ENCODE measurements around the gene EXOSC9. TPM values are rescaled to one million over a fixed set of nuclear protein-coding genes. Genes with fewer than 3 reads are reported as not detected.

Gene EXOSC9
- polyA plus RNA-seq, 1 donor from 2014 or later, result 67.4 TPM

DNA sequence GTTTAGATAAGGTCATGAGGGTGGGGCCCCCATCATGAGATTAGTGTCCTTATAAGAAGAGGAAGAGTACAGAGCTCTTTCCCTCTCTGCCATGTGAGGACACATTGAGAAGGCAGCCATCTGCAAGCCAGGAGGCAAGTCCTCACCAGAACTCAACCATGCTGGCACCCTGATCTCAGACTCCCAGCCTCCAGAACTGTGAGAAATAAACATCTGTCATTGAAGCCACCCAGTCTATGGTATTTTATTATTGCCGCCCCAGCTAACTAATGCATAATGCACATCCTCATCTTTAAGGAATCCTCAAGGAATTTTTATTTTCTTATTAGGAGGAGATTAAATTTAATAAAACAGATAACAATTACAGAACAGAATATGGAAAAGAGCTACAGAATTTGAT lies 16.7 kb upstream of the EXOSC9 start:
- H3K9me2 ChIP-seq (ENCODE audit: insufficient read depth, low read length), result no peaks in the 10 kb centered on the region
- H3K9ac ChIP-seq (ENCODE audit: low read length), result no peak overlapping the region
- H3K79me2 ChIP-seq (replicated peaks; ENCODE audit: insufficient read depth, low read length), result no peaks in the 10 kb centered on the region
- no peak overlapping the region for H2AFZ ChIP-seq (ENCODE audit: low read depth, low read length)
- H4K20me1 ChIP-seq (ENCODE audit: insufficient read depth), result no peaks in the 10 kb centered on the region
- no peaks in the 10 kb centered on the region for H3K27me3 ChIP-seq (ENCODE audit: insufficient read depth, low read depth, low read length)
- H3K36me3 ChIP-seq (ENCODE audit: insufficient read depth, low read length), result no peaks in the 10 kb centered on the region
- no peak overlapping the region for H3K4me3 ChIP-seq (ENCODE audit: low read length)
- no peaks in the 10 kb centered on the region for H3F3A ChIP-seq (ENCODE audit: insufficient read depth, low read length, poor library complexity, severe bottlenecking)
- H3K27ac ChIP-seq (ENCODE audit: low read length), result no peak overlapping the region
- TF ChIP-seq MXI1 (conservative IDR thresholded peaks at IDR 0.05; ENCODE audit: poor library complexity, severe bottlenecking) (no peak), RAD21 (conservative IDR thresholded peaks at IDR 0.05) (no peak), TAF1 (IDR thresholded peaks at IDR 0.05; ENCODE audit: low read depth) (no peak), EZH2 (IDR thresholded peaks at IDR 0.05; ENCODE audit: borderline replicate concordance, insufficient read depth, low read length, poor library complexity, severe bottlenecking) (no peak), SMC3 (conservative IDR thresholded peaks at IDR 0.05; ENCODE audit: poor library complexity) (no peak), POLR2AphosphoS5 (IDR thresholded peaks at IDR 0.05) (no peak), EP300 (conservative IDR thresholded peaks at IDR 0.05; ENCODE audit: poor library complexity, severe bottlenecking) (no peak)
- TF ChIP-seq, protein P1, sequence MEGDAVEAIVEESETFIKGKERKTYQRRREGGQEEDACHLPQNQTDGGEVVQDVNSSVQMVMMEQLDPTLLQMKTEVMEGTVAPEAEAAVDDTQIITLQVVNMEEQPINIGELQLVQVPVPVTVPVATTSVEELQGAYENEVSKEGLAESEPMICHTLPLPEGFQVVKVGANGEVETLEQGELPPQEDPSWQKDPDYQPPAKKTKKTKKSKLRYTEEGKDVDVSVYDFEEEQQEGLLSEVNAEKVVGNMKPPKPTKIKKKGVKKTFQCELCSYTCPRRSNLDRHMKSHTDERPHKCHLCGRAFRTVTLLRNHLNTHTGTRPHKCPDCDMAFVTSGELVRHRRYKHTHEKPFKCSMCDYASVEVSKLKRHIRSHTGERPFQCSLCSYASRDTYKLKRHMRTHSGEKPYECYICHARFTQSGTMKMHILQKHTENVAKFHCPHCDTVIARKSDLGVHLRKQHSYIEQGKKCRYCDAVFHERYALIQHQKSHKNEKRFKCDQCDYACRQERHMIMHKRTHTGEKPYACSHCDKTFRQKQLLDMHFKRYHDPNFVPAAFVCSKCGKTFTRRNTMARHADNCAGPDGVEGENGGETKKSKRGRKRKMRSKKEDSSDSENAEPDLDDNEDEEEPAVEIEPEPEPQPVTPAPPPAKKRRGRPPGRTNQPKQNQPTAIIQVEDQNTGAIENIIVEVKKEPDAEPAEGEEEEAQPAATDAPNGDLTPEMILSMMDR (IDR thresholded peaks at IDR 0.05; ENCODE audit: poor library complexity, severe bottlenecking), result no peak
- TF ChIP-seq, protein P2, sequence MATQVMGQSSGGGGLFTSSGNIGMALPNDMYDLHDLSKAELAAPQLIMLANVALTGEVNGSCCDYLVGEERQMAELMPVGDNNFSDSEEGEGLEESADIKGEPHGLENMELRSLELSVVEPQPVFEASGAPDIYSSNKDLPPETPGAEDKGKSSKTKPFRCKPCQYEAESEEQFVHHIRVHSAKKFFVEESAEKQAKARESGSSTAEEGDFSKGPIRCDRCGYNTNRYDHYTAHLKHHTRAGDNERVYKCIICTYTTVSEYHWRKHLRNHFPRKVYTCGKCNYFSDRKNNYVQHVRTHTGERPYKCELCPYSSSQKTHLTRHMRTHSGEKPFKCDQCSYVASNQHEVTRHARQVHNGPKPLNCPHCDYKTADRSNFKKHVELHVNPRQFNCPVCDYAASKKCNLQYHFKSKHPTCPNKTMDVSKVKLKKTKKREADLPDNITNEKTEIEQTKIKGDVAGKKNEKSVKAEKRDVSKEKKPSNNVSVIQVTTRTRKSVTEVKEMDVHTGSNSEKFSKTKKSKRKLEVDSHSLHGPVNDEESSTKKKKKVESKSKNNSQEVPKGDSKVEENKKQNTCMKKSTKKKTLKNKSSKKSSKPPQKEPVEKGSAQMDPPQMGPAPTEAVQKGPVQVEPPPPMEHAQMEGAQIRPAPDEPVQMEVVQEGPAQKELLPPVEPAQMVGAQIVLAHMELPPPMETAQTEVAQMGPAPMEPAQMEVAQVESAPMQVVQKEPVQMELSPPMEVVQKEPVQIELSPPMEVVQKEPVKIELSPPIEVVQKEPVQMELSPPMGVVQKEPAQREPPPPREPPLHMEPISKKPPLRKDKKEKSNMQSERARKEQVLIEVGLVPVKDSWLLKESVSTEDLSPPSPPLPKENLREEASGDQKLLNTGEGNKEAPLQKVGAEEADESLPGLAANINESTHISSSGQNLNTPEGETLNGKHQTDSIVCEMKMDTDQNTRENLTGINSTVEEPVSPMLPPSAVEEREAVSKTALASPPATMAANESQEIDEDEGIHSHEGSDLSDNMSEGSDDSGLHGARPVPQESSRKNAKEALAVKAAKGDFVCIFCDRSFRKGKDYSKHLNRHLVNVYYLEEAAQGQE (IDR thresholded peaks at IDR 0.05; ENCODE audit: borderline replicate concordance), result no peak
- H3K4me2 ChIP-seq (ENCODE audit: low read length), result no peak overlapping the region
- no peaks in the 10 kb centered on the region for H3K9me3 ChIP-seq (ENCODE audit: low read length)

DNA sequence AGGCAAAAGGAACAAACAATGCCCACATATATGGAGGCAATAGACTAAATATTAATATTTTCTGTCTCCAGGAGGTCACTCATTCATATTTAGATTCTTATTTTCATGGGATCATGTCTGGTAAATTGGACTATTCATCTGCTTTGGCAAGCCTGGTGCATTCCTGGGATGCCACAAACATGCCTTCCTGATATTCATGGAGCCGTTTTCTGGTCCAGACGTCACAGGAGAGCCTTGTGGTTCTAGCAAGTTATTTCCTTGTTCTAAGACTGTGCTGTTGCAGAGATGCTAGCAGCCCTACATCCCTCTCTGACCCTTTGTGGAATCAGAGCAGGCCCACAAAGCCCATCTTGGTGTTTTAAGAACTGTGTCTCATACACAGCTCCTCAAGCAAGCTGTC lies 16.1 kb upstream of the EXOSC9 start:
- no peak overlapping the region for H2AFZ ChIP-seq (ENCODE audit: low read depth, low read length)
- H3K4me2 ChIP-seq (ENCODE audit: low read length), result no peak overlapping the region
- no peaks in the 10 kb centered on the region for H3F3A ChIP-seq (ENCODE audit: insufficient read depth, low read length, poor library complexity, severe bottlenecking)
- no peaks in the 10 kb centered on the region for H3K9me2 ChIP-seq (ENCODE audit: insufficient read depth, low read length)
- H3K9me3 ChIP-seq (ENCODE audit: low read length), result no peaks in the 10 kb centered on the region
- H3K27ac ChIP-seq (ENCODE audit: low read length), result no peak overlapping the region
- no peak for TF ChIP-seq EP300 (conservative IDR thresholded peaks at IDR 0.05; ENCODE audit: poor library complexity, severe bottlenecking)
- TF ChIP-seq, protein P2 (IDR thresholded peaks at IDR 0.05; ENCODE audit: borderline replicate concordance), result no peak
- TF ChIP-seq RAD21 (conservative IDR thresholded peaks at IDR 0.05), result no peak
- TF ChIP-seq, protein P1 (IDR thresholded peaks at IDR 0.05; ENCODE audit: poor library complexity, severe bottlenecking), result no peak
- no peak for TF ChIP-seq SMC3 (conservative IDR thresholded peaks at IDR 0.05; ENCODE audit: poor library complexity)
- TF ChIP-seq EZH2 (IDR thresholded peaks at IDR 0.05; ENCODE audit: borderline replicate concordance, insufficient read depth, low read length, poor library complexity, severe bottlenecking), result no peak
- no peak for TF ChIP-seq TAF1 (IDR thresholded peaks at IDR 0.05; ENCODE audit: low read depth)
- TF ChIP-seq POLR2AphosphoS5 (IDR thresholded peaks at IDR 0.05), result no peak
- no peak for TF ChIP-seq MXI1 (conservative IDR thresholded peaks at IDR 0.05; ENCODE audit: poor library complexity, severe bottlenecking)
- H4K20me1 ChIP-seq (ENCODE audit: insufficient read depth), result no peaks in the 10 kb centered on the region
- H3K9ac ChIP-seq (ENCODE audit: low read length), result no peak overlapping the region
- no peaks in the 10 kb centered on the region for H3K79me2 ChIP-seq (replicated peaks; ENCODE audit: insufficient read depth, low read length)
- no peaks in the 10 kb centered on the region for H3K27me3 ChIP-seq (ENCODE audit: insufficient read depth, low read depth, low read length)
- H3K4me3 ChIP-seq (ENCODE audit: low read length), result no peak overlapping the region
- no peaks in the 10 kb centered on the region for H3K36me3 ChIP-seq (ENCODE audit: insufficient read depth, low read length)

Measured in neural cell (in vitro differentiated cells).